CD4-positive, alpha-beta T cell treated with Interleukin-12 subunit alpha and Interleukin-12 subunit beta, for 1 hour (primary cell): ENCODE results near the gene NME3.
A peak's percentile ranks its signal among the peaks of the same experiment; 100 is the strongest.
"Not testable (repeated sequence)": the region's sequence is repeated elsewhere in the genome, so short reads cannot be mapped to it uniquely, and the experiment has no call there.

Experiments used
- DNase-seq: peaks from one replicate; pipeline ENCODE4 v3.0.0-alpha.2; 2020

NME3 gene

DNA sequence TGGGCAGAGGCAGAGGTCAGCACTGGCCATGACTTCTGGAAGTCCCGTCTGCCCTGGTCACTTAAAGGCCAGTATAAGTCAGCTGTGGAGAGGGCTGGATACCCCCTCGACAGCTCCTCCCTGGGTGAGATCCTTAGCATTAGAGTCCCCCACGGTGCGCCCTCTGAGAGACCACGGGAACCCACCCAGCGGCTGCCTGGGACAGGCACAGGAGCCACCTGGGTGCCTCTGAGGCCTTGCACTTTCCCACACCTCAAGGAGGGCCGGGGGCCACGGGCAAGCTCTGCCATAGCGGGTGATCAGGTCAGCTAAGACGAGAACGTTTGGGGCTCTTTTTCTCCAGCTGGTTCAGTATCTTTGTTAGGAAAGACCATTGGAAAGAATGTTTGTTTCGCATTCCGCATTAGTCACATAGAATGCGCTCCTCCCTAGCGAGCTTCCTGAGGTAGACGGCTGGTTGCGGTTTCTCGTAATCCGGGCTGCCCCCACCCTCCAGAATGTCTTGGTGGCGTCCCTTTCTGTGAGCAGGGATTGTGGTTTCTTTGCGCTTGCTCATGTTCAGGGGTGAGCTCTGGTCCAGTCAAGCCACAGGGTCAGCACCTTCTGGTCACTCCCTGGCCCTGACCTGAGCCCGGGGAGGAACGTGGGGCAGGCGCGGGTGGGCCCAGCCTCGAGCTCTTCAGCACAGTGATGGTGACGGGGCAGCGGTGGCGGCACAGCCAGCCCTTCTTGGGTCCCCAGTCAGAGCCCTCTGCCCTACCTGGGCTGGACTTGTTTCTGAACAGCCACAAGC lies 25.2 kb downstream of the NME3 start:
- DNase-seq: no peak

DNA sequence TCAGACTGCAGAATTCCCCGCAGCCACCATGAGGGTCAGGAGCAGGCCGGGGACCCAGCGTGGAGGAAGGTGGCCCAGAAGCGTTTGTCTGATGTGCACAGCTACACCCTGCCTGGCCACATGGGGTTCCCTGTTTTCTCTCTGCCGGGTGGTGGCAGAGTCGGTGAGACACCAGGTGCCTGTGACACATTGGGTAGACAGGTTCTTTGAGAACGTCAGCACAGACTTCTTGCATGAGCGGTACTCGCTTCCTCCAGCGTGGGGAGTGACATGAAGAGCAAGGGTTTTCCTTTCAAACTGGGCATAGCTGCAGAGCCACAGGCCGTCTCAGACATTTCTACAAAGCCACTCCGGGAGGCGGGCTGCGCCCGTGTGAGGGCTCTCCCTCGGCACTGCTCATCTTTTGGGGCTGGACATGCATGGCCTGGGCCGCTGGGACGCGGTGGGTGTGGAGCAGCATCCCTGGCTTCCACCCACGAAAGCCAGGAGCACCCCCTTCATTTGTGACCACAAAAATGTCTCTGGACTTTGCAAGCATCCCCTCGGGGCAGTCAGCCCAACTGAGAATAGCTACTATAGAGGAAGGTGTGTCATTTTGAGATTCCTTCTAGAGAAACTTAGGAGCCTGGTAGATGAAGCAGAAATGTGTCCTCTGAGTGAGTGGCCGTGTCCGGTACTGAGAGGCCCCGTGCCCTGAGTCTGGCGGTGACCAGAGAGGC lies 26.0 kb downstream of the NME3 start:
- no peak for DNase-seq

DNA sequence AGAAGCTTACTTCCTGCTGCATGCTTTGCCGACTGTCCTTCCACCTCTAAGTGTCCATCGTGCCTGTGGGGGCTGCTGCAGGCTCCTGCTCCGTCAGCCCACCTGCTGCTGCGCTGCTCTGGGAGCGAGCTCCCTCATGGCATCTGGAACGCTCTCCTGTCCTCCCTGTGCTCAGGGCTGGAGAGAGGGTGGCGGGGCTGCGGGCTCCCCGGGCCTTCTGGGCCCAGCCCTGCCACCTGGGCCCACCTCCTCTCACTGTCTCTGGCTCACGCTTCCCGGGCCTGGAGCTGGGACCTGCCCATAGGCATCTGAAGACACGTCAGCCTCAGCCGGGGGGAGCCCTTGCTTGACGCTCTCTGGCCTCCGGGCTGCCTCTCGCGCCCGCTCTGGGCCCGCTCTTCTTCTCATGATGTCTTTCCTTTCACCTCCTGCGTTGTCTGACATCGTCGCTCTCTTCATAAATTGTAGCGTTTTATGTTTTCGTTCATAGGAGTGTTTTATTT lies 27.0 kb downstream of the NME3 start:
- no peak for DNase-seq

DNA sequence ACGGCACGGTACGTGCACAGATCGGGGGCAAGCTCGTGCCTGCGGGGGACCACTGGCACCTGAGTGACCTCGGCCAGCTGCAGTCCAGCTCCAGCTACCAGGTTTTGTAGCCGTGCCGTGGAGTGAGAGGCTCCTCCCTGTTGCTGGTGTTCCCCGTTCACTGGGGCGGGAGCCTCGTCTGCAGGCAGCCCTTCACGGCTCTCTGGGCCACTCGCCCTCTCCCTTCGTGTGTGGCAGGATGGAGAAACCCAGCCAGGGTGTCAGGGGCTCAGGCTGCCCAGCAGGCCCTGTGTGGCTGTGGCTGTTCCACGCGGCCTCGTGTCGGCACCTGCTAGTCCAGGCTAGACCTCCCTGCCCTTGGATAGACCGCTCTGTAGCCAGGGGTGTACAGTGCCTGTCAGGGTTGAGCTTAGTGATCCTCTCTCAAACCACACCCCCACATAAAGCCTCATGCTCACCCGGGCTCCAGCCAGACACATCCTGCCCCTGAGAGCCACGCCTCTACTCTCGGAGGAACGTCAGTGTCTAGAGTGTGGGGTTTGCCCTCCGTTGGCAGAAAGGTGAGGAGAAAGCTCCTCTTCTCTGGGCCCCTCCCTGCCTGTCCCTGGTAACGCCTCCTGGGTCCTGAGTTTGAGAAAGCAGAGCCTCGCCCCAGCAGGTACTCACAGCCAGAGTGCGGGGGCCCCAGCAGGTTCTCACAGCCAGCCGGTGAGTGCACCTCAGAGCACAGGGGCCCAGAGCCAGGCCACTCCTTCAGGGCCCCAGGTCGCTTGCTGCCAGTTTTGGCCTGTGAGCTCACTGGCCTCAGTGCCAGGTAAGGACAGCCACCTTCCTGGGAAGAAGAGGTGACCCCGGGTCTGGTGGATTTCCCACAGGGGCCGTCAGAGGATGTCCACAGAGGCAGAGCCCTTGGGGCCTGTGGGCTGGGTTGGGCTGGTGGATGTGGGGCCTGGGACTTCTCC lies 27.7 kb downstream of the NME3 start:
- no peak for DNase-seq

DNA sequence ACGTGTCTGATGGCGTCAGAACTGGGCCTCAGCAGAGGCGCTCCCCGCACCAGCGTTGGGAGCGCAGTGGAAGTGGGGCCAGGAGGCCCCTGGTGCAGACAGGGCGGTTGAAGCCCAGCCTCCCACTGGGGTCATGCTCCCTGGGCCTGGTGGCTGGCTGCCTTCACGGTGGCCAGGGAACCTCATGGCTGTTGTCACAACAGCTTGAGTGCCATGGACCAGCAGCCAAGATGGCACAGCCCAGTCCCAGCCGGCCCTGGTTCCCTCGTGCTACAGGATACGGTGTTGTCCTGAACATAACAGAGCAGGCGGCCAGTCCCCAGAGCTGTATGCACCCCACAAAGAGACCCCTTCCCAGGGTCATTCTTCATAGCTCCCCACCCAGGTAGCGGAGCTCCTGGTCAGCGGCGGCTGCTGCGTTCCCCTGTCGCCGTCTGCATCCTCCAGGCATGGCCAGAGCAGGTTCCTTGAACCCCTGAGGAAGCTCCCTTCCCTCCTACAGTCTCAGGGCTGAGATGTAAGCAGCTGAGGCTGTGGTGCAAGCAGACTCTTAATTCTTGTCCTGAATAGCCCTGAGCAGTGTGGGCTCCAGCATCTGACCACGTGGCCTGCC lies 29.7 kb downstream of the NME3 start:
- DNase-seq: no peak

DNA sequence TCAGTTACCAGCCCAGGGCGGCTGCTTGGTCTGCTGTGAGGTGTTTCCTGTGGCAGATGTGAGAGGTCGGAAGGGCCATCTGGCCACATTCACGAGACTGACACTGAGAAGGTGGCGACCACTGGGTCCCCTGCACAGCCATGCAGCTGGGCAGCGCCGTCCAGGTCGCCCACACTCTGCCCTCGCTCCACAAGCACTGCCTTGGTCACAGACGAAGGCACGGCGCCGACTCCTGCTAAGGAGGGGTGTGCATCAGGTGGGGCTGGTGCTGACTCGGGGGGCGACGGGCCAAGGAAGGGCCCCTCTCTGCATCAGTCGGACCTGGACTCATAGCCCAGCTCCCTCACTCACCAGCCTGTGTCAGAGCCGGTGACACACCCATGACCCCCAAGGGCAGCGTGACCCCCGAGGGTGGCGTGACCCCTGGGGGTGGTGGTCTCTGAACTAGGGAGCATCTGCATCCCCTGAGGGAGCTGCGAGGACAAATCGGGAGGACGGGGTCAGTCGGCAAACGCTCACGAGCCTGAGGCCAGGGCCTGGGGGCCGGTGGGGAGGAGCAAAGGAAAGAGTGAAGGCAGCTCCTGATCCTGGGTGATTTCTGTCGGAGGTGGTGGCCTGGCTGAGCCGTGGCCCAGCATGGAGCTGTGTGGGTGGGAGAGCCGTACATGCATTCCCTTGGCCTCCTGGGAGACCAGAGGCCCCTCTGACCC lies 30.4 kb downstream of the NME3 start:
- no peak for DNase-seq

- DNase-seq: no peak
Measured at GRCh38 chr16:1740234-1740633, 31.1 kb downstream of the NME3 start.

DNA sequence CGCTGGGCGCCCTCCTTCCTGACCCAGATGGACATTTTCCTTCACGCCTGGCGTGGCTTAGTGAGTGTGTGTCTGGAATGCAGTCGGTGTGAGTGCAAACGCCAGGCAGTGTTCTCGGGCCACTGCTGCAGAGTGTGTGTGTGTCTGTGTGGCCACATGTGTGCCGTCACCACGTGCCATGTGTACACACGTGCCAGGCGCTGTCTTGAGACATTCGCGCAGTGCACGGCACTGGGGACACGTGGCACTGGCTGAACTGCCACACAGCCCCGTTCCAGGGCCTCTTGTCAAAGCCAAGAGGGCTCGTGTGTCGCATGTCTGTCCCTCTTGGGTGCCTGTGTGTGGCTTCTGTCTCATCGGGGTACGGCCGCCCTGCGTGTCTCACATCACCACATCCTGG lies 36.5 kb downstream of the NME3 start:
- no peak for DNase-seq

DNA sequence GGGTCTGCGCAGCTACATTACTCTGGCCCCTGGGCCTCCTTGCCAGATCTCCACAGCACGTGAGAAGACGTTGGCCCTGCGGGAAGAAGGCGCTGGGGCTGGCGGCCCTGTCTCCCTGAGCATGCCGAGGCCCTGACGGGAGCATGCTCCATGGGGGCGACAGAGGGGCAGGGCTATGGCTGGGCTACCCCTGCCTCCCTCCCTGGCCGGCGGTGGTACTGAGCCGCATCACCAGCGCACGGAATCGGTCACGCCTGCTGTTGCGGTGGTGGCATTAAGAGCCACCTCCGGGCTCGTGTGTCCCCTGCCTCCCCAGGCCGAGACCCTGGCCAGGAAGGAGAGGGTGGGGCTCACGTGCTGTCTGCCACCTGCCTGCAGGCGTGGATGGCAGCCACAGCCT lies 37.2 kb downstream of the NME3 start:
- no peak for DNase-seq

DNA sequence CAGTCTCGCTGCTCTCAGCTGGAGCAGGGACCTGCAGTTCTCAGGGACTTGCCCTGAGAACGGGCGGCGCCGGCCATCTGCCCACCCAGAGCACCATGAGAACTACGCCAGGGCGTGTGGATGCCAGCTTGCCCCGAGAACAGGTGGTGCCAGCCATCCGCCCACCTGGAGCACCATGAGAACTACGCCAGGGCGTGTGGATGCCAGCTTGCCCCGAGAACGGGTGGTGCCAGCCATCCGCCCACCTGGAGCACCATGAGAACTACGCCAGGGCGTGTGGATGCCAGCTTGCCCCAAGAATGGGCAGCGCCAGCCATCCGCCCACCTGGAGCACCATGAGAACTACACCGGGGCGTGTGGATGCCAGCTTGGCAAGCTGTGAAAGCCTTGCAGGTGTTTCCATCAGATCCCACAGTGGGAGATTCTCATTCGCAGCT lies 38.8 kb downstream of the NME3 start:
- not testable (repeated sequence) for DNase-seq

DNA sequence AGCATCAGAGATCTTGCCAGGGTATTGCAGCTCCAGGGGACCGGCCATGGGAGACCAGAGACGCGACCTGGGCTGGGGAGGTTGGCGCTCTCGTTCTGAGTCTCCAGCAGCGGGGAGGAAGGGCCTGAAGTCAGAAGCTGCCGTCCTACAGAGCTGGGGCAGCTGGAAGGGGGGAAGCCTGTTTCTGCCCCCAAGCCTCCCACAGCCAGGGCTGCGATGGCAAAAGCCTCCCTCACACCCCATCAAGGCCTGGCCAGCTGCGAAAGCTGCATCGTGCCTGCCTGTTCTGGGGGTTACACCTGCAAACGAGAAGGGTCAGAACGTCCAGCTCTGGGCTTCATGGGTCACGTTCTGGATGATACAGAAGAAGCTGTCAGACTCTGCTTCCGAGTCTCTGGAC lies 39.3 kb downstream of the NME3 start:
- DNase-seq: no peak

- no peak for DNase-seq
Measured at GRCh38 chr16:1731603-1732002, 39.7 kb downstream of the NME3 start.

- no peak for DNase-seq
Measured at GRCh38 chr16:1731073-1731472, 40.3 kb downstream of the NME3 start.

DNA sequence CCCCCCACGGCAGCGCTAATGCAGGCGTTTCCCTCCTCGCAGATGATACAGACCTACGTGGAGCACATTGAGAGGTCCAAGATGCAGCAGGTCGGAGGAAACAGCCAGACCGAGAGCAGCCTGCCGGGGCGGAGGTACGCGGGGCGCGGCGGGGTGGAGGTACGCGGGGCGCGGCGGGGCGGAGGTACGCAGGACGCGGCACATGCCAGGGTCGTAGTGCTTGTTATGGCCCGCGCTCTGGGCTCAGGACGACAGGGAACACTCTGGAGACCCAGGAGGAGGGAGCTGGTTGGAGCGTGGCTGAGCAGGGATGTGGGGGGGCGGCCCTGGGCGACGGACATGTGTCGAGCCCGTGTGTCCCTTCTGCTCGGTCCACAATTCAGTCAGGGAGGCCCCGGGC lies 41.9 kb downstream of the NME3 start:
- no peak for DNase-seq

GRCh38 chr16:1729026-1729425 lies 42.3 kb downstream of the NME3 start:
- no peak for DNase-seq

DNA sequence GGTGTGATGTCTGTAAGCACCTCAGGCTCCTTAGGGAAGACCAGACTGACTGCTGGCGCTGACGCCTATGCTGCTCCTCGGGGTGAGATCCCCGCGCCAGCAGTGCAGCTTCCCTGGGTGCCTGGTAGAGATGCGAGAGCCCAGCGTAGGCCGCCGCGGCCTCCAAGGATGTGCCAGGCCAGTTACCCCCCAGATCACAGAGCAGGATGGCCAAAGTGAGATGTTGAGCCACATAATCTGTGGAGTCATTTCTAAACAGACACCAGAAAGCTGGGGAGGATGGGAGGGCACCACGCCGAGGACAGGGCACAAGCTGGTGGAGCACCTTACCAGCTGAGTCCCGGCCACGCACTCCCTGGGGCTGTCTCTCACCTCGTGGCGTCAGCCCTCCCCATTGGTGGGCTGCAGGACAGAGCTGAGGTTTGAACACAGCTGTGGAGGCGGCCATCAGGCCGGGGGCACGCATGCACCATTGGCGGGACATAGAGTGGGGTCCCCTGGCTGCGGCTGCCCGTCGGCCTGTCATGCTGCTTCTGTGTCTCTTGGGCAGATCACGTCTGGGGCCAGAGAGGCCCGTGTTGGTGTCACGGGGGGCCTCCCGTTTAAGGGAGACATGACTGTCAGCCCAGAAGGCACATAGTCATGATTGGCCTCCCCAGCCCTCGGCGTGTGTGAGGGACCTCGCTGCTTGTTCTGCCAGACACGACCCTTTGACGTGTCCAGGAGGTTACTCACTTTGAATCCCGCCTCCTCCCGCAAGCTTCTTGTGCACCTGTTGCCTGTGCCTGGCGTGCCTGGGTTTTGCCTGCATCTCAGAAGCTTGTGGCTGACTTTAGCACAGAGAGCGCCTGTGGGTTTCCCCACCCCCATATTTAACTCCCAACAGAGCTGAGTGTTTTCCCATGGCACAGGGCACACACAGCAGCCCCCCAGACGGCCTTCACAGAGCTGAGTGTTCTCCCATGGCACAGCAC lies 43.4 kb downstream of the NME3 start:
- no peak for DNase-seq

- no peak for DNase-seq
Measured at GRCh38 chr16:1726661-1727502, 44.5 kb downstream of the NME3 start.

DNA sequence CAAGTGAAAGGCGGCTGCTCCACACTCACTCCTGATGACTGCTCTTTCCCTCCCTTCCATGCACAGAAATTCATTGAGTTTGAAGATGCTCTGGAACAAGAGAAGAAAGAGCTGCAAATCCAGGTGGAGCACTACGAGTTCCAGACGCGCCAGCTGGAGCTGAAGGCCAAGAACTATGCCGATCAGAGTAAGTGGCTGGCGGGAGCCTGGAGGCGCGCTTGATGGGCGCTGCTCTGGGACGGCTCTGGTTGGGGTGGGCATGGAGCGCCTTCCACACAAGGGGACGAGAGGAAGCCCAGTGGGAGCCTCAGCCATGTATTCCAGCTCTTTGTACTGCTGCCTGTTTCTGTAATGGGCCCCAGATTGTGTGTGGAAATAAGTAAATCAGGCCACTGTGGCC lies 46.9 kb downstream of the NME3 start:
- no peak for DNase-seq

- peak; percentile 50 for DNase-seq
Measured at GRCh38 chr16:1723450-1724147, 47.7 kb downstream of the NME3 start.
